ACC112 (cell line): Measurements from ENCODE around the gene ENO2.

Source experiments
- H2AFZ ChIP-seq: fragments of 200-600 bp; sonication (generic); one replicate; pipeline ENCODE4 v1.6.0; 2017; ENCODE audit warnings: antibody characterized with exemption, low read length; ENCODE audit not compliant: unreplicated experiment
- H3K27ac ChIP-seq: fragments of 200-600 bp; sonication (generic); 2 replicates; pipeline ENCODE4 v1.5.1; 2014; ENCODE audit warnings: low read depth, mild to moderate bottlenecking, antibody characterized with exemption, low read length, moderate library complexity
- H3K27me3 ChIP-seq: fragments of 200-600 bp; sonication (generic); 2 replicates; pipeline ENCODE4 v1.6.1; 2014; ENCODE audit warnings: mild to moderate bottlenecking, antibody characterized with exemption, low read length, moderate library complexity, mixed read lengths; ENCODE audit not compliant: insufficient read depth
- H3K36me3 ChIP-seq: fragments of 200-600 bp; sonication (generic); 2 replicates; pipeline ENCODE4 v1.6.1; 2016; ENCODE audit warnings: mild to moderate bottlenecking, antibody characterized with exemption, low read length, moderate library complexity, mixed read lengths; ENCODE audit not compliant: insufficient read depth
- H3K4me1 ChIP-seq: fragments of 200-600 bp; sonication (generic); one replicate; pipeline ENCODE4 v1.6.1; 2016; ENCODE audit warnings: low read length, mixed read lengths; ENCODE audit not compliant: insufficient read depth, unreplicated experiment, control insufficient read depth
- H3K4me3 ChIP-seq: fragments of 200-600 bp; sonication (generic); 2 replicates; pipeline ENCODE4 v1.5.1; 2014; ENCODE audit warnings: mild to moderate bottlenecking, low read depth, low read length
- H3K79me2 ChIP-seq: fragments of 200-600 bp; sonication (generic); one replicate; pipeline ENCODE4 v1.6.0; 2016; ENCODE audit warnings: low read length; ENCODE audit not compliant: control insufficient read depth, unreplicated experiment, insufficient read depth

The ENO2 gene

GRCh38 chr12:6944381-6945186 lies 30.2 kb downstream of the ENO2 start:
- H3K79me2 ChIP-seq: peaks cover 3% of the 10 kb centered on the region
- H3K4me3 ChIP-seq: peak overlapping the region; percentile 83
- peaks cover 15% of the 10 kb centered on the region for H3K4me1 ChIP-seq

GRCh38 chr12:6945613-6946012 lies 31.2 kb downstream of the ENO2 start:
- H3K27ac ChIP-seq: no peak overlapping the region
- no peaks in the 10 kb centered on the region for H3K27me3 ChIP-seq
- H3K4me1 ChIP-seq: peaks cover 15% of the 10 kb centered on the region
- H3K4me3 ChIP-seq: peak overlapping the region; percentile 83
- peaks cover 3% of the 10 kb centered on the region for H3K79me2 ChIP-seq
- no peaks in the 10 kb centered on the region for H3K36me3 ChIP-seq
- H2AFZ ChIP-seq: no peak overlapping the region

More at GRCh38 chr12:6944381-6945186, 30.2 kb downstream of the ENO2 start:
- peak overlapping the region; percentile 26 for H2AFZ ChIP-seq
- no peaks in the 10 kb centered on the region for H3K36me3 ChIP-seq
- no peaks in the 10 kb centered on the region for H3K27me3 ChIP-seq
- H3K27ac ChIP-seq: peak overlapping the region; percentile 92

- H3K4me1 ChIP-seq: peaks cover 15% of the 10 kb centered on the region
- no peak overlapping the region for H3K4me3 ChIP-seq
- H2AFZ ChIP-seq: no peak overlapping the region
- no peaks in the 10 kb centered on the region for H3K36me3 ChIP-seq
- H3K27ac ChIP-seq: no peak overlapping the region
- no peaks in the 10 kb centered on the region for H3K27me3 ChIP-seq
- peaks cover 3% of the 10 kb centered on the region for H3K79me2 ChIP-seq
These were observed 31.9 kb downstream of the ENO2 start for GRCh38 chr12:6946033-6946919.

- Histone ChIP-seq H2AFZ (no peak overlapping the region), H3K36me3 (no peaks in the 10 kb centered on the region), H3K27ac (no peak overlapping the region), H3K4me3 (no peak overlapping the region), H3K79me2 (peaks cover 3% of the 10 kb centered on the region), H3K4me1 (peaks cover 15% of the 10 kb centered on the region), H3K27me3 (no peaks in the 10 kb centered on the region)
These were observed 32.6 kb downstream of the ENO2 start for GRCh38 chr12:6946920-6947374.

GRCh38 chr12:6947615-6948014 lies 33.2 kb downstream of the ENO2 start:
- H3K4me1 ChIP-seq: peaks cover 15% of the 10 kb centered on the region
- H3K79me2 ChIP-seq: peaks cover 3% of the 10 kb centered on the region

GRCh38 chr12:6948873-6949594 lies 34.7 kb downstream of the ENO2 start:
- H3K4me1 ChIP-seq: peaks cover 10% of the 10 kb centered on the region
- H3K27me3 ChIP-seq: no peaks in the 10 kb centered on the region
- H2AFZ ChIP-seq: peak overlapping the region; percentile 50
- no peak overlapping the region for H3K4me3 ChIP-seq
- H3K79me2 ChIP-seq: peaks cover 3% of the 10 kb centered on the region
- no peaks in the 10 kb centered on the region for H3K36me3 ChIP-seq
- H3K27ac ChIP-seq: no peak overlapping the region

More at GRCh38 chr12:6947615-6948014, 33.2 kb downstream of the ENO2 start:
- Histone ChIP-seq H3K4me3 (no peak overlapping the region), H3K36me3 (no peaks in the 10 kb centered on the region), H3K27ac (no peak overlapping the region), H3K27me3 (no peaks in the 10 kb centered on the region), H2AFZ (no peak overlapping the region)

GRCh38 chr12:6950401-6950801 lies 36.0 kb downstream of the ENO2 start:
- Histone ChIP-seq H3K4me1 (peaks cover 5% of the 10 kb centered on the region), H3K27ac (no peak overlapping the region), H3K79me2 (peaks cover 3% of the 10 kb centered on the region)

GRCh38 chr12:6950811-6951540 lies 36.6 kb downstream of the ENO2 start, which contains the start of gene PTPN6:
TSS of gene PTPN6 (plus strand) at chr12:6951356. CDS start at chr12:6951513, 157 bp downstream.
- Histone ChIP-seq H3K27ac (no peak within 1 kb of the TSS), H3K4me1 (peaks cover under 1% of the 10 kb centered on the region), H2AFZ (no peak within 1 kb of the TSS)

More at GRCh38 chr12:6950401-6950801, 36.0 kb downstream of the ENO2 start:
- Histone ChIP-seq H3K36me3 (no peaks in the 10 kb centered on the region), H3K4me3 (no peak overlapping the region), H2AFZ (no peak overlapping the region), H3K27me3 (no peaks in the 10 kb centered on the region)

GRCh38 chr12:6951551-6952120 lies 37.3 kb downstream of the ENO2 start:
- Histone ChIP-seq H3K4me3 (no peak overlapping the region), H3K36me3 (no peaks in the 10 kb centered on the region), H3K27me3 (no peaks in the 10 kb centered on the region), H3K27ac (no peak overlapping the region), H2AFZ (no peak overlapping the region), H3K79me2 (no peaks in the 10 kb centered on the region), H3K4me1 (no peaks in the 10 kb centered on the region)

More at GRCh38 chr12:6950811-6951540, 36.6 kb downstream of the ENO2 start, which contains the start of gene PTPN6:
- Histone ChIP-seq H3K27me3 (no peaks in the 10 kb centered on the region), H3K36me3 (no peaks in the 10 kb centered on the region), H3K4me3 (no peak within 1 kb of the TSS), H3K79me2 (peaks cover under 1% of the 10 kb centered on the region)
